GM21737 (cell line): ENCODE measurements around the gene PNP.
"Not testable (repeated sequence)": the region's sequence is repeated elsewhere in the genome, so short reads cannot be mapped to it uniquely, and the experiment has no call there.

Experiments
- ATAC-seq: cut with Tn5 transposase; IDR thresholded peaks from one replicate; pipeline ENCODE4 v1.9.1; 2021; ENCODE audit warnings: mild to moderate bottlenecking, moderate library complexity; ENCODE audit not compliant: unreplicated experiment

PNP gene

DNA sequence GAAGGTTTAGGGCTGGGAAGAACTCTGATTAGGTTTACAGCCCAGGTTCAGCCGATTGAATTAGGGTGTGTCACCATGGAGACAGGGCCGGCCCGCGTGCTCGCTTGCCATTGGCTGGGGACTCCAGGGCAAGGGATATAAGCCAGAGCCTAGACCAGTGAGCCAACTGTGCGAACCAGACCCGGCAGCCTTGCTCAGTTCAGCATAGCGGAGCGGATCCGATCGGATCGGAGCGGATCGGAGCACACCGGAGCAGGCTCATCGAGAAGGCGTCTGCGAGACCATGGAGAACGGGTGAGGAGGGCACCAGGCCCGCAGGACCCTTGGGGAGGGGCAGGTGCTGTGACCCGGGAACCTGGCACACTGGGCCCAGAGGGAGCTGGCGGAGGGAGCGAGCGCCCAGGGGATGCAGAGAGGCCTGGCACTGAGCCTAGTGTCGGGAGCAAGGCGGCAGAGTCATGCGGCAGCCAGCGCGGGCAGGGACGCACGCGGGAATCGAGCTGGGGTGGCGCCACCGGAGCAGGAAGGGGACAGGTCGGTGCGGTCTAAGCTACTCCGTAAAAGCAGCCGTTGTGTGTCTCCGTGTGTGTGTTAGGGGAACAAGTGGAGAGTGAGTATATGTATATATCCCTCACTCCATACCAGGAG lies at the start of gene PNP:
Gene PNP, plus strand, starts transcription at position 165 of the 648 bp plus-strand sequence. Its CDS starts 119 bp downstream, at position 284.
- ATAC-seq, result peak; percentile 90

DNA sequence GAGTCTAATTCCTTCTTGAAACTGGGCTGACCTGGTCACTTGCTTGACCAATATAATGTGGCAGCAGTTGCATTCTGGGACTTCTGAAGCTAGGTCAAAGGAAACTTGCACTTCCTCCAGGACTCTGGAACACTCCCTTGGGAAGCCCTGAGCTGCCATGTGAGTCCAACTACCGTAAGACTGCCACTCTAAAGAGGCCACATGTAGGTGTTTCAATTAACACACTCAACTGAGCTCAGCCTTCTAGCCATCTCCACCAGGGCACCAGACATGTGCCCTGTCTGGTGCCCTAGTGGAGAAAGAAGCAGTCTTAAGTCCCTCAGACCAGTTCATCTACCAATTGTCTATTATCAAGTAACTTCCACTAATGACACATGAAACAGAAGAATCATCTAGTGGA lies 49.8 kb upstream of the PNP start:
- no peak for ATAC-seq

DNA sequence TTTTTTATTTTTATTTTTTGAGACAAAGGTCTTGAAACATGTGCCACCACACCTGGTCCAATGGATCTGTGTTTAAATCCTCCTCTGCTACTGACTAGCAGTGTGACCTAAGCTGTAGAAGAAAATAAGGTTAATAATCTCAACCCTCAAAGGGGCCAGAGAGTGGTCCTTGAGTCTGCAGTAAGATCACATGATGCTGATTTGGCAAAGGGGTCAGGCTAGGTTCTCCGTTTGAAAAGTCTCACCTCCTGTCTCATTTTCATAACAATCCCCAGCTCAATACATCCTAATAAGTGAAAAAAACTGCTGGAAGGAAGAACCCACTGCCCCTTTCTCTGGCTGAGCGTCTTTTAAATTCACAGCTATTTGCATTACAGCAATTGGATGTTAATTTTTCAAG lies 47.9 kb upstream of the PNP start:
- ATAC-seq, result no peak

DNA sequence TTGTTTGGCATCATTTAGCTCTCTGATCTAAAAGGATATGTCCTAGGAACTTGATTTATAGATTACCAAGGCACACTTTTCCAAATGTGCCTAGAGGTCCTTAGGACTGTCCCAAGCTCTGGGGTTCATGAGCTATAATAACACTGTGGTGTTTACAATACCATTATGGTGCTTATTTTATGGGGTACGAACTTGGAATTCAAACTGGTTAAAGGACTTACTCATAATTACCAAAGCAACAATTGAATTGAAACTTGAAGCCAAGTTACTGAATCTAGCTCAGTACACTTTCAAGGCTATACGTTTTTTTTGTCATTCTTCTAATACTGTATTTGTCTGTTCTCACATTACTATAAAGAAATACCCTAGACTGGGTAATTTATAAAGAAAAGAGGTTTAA lies 46.3 kb upstream of the PNP start:
- ATAC-seq, result no peak

DNA sequence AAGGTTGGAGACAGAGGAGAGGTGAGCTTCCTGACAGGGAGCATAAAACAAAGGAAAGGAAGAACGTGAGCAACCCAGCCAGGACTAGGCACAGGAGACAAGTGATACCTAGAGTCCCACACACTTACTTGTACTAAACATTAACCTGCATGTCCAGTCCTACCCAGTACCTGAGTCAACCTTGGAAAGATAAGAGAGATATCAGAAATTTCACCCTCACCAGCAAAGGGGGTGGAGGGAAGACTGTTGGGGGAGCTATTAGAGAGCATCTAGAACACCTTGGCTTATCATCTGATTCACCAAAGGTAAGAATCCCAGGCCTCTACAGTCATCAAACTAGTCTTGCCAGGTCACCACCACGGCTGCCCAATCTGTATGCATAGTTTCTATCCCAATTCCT lies 44.4 kb upstream of the PNP start:
- no peak for ATAC-seq

DNA sequence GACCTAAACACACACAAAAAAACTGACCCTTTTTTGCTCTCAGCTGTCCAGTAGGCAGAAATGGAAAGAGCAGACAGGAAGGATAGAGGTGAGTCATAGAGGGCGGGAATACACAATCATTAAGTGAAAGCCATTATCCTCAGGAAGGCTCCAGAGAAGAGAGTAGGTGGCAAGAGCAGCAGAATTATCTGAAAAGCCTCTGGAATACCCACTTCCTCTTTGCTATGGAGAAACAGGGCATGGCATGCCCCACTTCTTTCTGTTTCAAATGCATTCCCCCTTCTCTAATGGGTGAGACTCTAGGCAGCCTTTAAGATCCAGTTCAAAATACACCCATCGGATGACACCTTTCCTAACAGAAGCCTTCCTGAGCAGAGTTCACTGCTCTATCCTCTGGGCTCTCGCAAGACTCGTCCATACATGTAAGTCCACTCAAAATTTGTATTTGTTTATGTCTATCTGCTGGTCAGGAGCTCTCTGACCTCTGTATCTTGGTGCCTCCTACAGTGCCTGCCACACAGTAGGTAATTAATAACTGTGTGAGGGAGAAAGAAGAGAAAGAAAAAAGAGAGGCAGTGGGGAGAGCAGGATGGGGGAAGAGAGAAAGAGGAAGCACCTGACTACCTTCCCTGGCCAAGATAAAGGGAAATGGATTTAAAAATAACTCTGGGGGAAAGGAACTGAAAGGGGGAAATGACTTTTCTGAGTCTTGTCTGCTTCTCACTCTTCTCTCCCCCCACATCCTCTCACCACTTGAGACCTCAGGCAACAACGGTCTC lies 41.8 kb upstream of the PNP start:
- peak; percentile 78 for ATAC-seq

DNA sequence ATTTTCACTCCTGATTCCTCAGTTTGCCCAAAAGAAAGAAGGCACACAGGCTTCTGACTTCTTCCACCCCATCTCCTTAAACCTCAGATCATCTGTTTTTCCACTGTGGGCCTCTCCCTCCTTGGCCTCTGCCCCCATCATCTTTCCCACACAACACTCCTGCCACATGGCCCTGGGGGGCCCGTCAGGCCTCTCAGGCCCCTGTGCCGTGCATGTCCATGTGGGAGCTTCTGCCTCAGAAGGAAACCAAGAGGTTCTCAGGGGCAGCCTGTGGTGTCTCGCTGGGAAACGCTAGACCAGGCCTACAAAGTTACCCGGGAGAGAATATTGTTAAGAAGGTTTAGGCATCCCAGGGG lies 41.2 kb upstream of the PNP start:
- ATAC-seq, result peak; percentile 27

DNA sequence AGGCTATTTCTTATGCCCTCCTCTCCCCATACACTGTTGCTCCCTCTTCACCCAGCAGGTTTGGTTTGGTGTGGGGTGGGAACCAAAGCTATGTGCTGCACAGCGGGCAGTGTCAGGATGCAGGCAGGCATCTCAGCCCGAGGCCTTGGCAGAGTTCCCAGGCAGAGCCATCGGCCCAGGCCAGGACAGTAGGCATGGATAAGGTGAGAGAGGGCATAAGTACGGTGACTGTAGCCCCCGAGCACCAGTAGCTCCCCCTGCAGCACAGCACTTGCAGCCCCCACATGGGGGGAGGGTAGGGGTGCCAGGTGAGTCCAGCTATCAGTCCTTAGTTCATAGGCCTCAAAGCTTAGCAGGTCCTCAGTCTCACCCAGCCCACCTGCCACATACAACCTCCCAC lies 40.4 kb upstream of the PNP start:
- ATAC-seq, result no peak

DNA sequence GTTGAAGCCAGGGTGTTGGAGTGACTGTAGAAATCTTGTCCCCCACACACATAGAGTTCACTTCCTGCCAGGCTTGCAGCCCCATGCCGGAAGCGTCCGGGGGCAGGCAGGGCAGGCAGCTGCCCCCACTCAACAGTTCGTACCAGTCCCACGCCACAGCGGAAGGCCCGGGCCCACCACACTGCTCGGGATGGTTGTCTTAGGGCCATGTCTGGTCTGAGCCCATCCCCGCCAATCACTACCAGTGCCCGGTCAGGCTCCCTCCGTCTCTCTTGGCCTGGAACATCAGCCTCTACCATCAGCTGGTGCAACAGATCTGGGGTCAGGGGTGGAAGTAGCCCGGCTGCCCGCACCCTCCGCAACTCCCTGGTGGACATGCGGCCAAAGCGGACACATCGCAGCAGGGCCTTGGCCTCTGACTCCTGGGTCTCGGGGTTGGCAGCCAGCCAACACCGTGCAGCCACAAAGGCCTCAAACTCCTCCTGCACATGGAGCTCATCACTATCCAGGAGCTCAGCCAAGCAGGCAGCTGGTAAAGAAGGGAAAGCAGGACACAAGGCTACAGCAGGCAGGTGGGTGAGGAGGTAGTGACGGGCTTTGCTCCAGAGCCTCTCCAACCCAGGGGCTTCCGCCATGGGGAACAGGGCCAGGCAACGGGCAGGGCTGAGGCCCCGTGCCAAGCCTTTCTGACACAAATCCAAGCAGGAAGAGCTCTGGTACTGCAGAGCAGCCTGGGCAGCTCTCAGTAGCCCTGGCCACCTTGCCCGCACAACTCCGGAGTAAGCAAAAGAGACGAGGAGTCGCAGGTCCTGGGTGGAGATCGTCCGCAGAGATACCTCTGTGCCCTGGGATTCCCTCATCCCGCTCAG lies 39.2 kb upstream of the PNP start:
- no peak for ATAC-seq

DNA sequence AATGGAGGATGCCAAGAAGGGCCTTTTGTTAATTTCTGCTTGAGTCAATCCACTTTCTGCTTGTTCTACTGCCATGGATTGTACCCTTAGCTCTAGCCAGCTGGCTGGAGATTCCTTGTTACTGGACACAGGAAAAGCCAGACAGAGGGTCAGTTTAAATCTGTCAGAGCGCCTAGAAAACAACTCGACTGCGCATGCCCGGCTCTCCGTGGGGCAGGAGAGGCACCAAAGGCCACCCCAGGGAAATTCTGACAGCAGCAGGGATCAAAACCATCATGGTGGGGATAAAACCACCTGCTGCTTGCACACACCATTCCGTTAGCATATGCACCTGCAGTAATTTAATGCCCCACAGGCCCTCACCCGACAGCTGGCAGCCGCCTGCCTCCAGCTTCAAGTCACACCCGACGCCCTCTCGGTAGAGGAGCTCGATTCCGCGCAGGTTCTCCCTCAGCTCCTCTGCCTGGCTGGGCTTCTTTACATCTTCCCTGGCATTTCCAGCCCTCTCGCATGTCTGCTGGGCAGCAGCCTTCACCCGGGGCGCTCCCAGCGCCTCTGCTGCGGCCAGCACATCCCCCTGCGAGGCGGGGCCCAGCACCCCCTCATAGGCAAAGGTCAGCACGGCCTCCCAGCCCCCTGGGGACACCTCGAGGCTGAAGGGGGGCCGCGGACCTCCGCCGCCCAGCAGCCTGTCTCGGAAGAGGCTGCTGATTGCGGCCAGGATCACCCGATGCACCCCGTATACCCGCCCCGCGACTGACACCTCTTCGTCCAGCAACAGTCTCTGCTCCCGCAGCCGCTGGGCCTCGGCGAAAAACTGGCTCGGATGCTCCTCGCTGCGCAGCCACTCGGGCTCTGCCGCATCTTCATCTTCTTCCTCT lies 34.3 kb upstream of the PNP start:
- ATAC-seq, result no peak

DNA sequence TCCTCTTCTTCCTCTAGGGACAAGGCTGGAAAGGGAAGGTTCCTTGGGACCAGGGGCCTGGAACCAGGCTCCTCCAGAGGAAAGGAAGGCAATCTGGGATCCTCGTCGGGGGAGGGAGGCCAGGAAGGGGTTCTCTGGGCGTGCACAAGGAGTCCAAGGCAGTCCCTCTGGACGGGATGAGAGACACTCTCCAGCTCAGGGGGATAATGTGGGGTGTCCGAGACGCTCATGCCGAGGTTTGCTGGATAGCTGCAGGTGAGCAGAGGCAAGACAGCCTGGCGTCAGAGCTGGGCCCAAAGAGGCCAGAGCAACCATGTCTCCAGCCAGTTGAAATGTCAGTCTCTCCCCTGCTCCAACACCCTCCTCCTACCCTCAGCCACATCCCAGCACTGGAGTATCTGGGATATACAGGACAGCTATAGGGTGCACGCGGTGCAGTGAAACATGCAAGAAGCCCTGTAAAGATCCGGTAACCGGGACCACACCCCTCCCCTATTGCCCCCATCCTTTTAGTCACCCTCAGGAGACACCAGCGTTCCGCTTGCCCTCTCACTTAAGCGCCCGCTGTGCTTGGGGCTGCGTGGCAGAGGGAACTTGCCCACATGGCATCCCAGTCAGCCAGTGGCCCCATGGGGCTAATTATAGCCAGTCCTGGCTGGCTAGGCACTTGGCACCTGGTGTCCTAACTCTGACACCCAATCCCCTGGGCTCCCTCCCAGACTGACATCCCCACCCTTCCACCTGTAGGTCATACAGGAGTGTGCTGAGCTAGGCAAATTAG lies 33.4 kb upstream of the PNP start, which contains the start of gene KLHL33:
Gene KLHL33, minus strand, starts transcription at position 585 of the 781 bp plus-strand sequence. Its CDS starts 355 bp downstream, at position 230.
- ATAC-seq, result no peak

DNA sequence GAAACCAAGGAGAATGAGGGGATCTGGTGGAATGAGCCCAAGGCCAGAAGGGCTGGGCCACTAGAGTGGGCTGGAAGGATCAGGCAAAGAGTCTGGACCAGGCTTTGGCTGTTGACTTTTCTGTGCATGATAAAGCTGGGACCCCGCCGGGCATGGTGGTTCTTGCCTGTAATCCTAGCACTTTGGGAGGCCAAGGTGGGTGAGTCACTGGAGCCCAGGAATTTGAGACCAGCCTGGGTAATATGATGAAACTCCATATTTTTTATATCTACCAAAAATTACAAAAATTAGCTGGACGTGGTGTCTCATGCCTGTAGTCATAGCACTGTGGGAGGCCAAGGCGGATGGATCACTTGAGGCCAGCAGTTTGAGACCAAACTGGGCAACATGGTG lies 32.8 kb upstream of the PNP start:
- no peak for ATAC-seq

DNA sequence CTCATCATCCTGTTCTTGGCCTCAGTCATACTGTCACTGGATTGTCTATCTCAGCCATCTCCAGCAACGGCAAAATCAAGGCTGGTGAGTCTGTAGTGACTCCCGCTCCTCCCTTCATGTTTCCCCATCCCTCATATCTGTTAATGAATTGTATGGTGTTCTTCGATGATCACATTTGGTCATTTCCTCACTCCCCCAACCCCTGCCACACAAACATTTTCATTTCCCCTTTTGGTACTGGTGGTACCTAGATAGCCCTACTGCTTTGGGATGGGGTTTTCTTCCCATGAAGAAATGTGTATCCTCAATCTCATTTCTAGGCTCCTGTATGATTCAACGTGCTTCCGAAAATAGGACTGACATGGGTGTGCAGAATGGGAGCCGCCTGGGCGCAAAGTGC lies 30.5 kb upstream of the PNP start:
- ATAC-seq, result no peak

DNA sequence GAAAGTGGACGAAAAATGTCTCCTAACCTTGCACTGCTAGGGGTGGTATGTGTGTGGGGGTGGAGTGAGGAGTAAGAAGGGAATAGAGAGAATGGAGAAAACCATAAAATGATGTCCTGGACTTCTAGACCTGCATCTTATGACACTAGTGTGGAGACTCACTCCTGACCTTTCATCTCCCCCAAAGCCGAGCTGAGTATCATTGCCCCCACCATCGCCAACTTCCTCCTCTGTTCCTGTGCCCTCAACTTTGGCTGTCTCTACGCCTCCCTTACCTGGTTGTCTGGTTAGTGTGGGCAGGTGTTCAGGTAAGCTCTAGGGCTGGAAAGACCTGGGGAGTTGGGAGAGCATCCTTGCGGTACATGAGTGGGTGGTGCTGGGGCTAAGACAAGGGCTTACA lies 28.7 kb upstream of the PNP start:
- no peak for ATAC-seq

DNA sequence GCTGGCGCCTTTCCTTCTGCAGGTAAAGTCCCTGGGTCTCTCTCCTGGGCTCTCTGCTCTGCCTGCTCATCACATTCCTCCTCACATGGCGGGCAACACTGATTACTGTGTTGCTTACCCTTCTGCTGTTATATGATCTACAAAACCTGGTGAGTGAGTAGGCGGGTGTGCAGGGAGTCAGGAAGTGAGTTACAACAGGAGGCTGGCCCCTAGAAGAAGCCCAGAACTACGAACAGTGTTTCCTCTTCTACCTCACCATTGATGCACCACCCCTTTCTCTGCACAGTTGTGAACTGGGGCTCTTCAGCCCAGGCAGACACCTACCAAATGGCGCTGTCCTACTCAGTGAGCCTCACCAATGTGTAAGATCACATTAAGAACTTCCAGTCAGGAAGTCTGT lies 28.3 kb upstream of the PNP start:
- no peak for ATAC-seq

DNA sequence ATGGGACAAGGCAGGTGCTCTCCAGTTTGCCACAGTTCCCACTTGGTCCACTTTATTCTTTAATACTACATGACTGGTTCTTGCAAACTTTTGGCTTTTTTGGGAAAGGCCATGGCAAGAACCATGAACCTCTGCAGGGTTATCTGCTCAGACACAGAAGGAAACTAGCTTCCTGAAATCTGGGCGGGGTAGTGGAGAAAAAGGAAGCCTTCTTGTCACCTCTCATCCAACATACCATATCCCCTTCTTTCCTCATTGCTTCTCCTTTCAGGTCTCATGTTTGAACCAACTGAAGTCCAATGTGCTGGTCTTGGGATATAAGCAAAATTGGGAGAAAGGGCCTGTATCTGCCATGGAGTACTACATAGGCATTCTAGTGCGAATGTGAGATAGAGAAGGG lies 27.7 kb upstream of the PNP start:
- no peak for ATAC-seq

DNA sequence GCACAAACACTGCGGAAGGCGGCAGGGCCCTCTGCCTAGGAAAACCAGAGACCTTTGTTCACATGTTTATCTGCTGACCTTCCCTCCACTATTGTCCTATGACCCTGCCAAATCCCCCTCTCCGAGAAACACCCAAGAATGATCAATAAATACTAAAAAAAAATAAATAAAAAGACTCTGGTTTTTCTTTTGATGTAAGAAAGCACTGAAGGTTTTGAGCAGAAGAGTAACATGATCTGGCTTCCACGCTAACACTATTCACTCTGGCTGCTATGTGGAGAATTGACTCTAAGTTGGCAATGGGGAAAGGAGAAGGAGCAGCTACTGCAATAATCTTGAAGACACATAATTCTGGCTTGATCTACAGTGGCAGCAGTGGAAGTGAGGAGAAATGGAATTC lies 25.6 kb upstream of the PNP start:
- not testable (repeated sequence) for ATAC-seq

DNA sequence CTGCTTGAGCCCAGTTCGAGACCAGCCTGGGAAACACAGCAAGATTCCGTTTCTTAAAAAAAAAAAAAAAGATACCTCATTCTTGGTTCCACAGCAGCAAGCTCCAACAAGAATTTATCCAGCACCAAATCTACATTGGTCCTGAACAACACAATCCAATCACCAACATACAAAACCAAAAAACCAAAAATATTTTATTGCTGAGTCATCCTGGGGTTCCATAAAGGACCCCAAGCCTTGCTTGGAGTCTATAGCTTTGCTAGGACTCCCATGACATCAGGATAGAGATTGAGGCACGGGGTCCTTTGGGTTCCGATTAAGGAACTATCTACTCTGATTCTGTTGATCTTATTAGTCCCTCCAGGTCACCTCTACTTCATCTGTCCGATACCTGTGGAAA lies 22.3 kb upstream of the PNP start:
- no peak for ATAC-seq

DNA sequence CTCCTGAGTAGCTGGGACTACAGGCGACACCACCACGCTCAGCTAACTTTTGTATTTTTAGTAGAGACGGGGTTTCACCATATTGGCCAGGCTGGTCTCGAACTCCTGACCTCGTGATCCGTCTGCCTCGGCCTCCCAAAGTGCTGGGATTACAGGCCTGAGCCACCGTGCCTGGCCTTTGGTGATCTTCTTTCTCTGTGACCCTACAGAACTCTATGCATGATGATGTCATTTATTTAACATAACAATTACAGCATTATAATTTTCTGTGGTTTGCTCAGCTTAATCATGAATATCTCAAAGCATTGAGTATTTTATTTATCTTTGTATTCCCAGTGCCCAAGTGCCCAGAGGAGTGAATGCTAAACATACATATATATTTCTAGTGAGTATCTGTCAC lies 16.4 kb upstream of the PNP start:
- not testable (repeated sequence) for ATAC-seq
